ENCODE results near the gene IAH1.

GRCh38 chr2:9441556-9441955, 32.8 kb upstream of the IAH1 start:
- TF ChIP-seq EZH2 (IDR thresholded peaks at IDR 0.05) (no peak), CTCF (IDR thresholded peaks at IDR 0.05) (no peak), EZH2phosphoT487 (IDR thresholded peaks at IDR 0.05) (no peak)

Data from neural progenitor cell (in vitro differentiated cells).